Ovary (tissue), 3 donors: ENCODE results near the gene NPRL2.

Experiments used
- CTCF ChIP-seq, 3 donors: fragments of 450-650 bp in 2 of 3; fragments of 200-600 bp in 1 of 3; IDR thresholded peaks; one replicate each; pipeline versions ENCODE4 v1.5.1 to v1.8.0; 2016 to 2022; ENCODE audit warnings: antibody characterized with exemption in 3 of 3, mild to moderate bottlenecking in 1 of 3
- EP300 ChIP-seq: sonication (generic); formaldehyde crosslinking; IDR thresholded peaks from one replicate; pipeline ENCODE4 v1.6.1; 2017; ENCODE audit warnings: antibody characterized with exemption
- donor health status: DM: no; HTN: no; CAD: no.

- no peak for TF ChIP-seq CTCF (IDR thresholded peaks at IDR 0.05)
- TF ChIP-seq EP300, result no peak
Observed at GRCh38 chr3:50396502-50396901, 45.9 kb upstream of the NPRL2 start.
